Fibroblast of villous mesenchyme (primary cell): ENCODE results near the gene ATAD3C. TPM values are rescaled to one million over a fixed set of nuclear protein-coding genes. Genes with fewer than 3 reads are reported as not detected.
"Not testable (repeated sequence)": the region's sequence is repeated elsewhere in the genome, so short reads cannot be mapped to it uniquely, and the experiment has no call there.

ENCODE experiments used
- DNase-seq: peaks from one replicate; pipeline ENCODE4 v3.0.0-alpha.2; 2010; ENCODE audit warnings: low read depth
- H3K4me3 ChIP-seq: 2 replicates; pipeline ENCODE4 v1.5.1; 2011; ENCODE audit warnings: low read depth, mild to moderate bottlenecking, low read length
- total RNA-seq: library from RNA; depleted of rRNA; stranded (reverse); fragments of >200 nt; gene quantifications from 2 replicates; pipeline ENCODE4 v1.2.3, GENCODE V29; 2012
- TF ChIP-seq, protein P1 (sequence below): IDR thresholded peaks from 2 replicates; pipeline ENCODE4 v1.5.1; 2012; ENCODE audit warnings: low read depth, mild to moderate bottlenecking, low read length; ENCODE audit not compliant: insufficient read depth

The ATAD3C gene
- total RNA-seq, 1 donor: under 0.01 TPM

DNA sequence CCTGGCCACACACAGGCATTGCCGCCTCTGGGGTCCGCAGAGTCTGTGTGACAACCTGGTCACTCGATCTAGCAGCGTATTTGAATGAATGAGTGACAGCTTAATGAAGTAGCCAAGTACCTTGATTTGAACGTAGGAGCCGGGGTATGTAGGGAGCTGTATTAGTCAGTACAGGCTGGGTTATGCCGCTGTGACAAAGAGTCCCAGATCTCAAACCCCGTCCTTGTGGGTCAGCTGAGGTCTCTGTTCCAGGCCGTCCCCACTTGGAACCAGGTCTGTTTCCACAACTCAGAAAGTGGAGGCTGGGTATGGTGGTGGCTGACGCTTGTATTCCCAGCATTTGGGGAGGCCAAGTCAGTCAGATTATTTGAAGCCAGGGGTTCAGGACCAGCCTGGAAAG lies 42.1 kb downstream of the ATAD3C start:
- DNase-seq: no peak
- H3K4me3 ChIP-seq: no peak overlapping the region
- TF ChIP-seq, protein P1, sequence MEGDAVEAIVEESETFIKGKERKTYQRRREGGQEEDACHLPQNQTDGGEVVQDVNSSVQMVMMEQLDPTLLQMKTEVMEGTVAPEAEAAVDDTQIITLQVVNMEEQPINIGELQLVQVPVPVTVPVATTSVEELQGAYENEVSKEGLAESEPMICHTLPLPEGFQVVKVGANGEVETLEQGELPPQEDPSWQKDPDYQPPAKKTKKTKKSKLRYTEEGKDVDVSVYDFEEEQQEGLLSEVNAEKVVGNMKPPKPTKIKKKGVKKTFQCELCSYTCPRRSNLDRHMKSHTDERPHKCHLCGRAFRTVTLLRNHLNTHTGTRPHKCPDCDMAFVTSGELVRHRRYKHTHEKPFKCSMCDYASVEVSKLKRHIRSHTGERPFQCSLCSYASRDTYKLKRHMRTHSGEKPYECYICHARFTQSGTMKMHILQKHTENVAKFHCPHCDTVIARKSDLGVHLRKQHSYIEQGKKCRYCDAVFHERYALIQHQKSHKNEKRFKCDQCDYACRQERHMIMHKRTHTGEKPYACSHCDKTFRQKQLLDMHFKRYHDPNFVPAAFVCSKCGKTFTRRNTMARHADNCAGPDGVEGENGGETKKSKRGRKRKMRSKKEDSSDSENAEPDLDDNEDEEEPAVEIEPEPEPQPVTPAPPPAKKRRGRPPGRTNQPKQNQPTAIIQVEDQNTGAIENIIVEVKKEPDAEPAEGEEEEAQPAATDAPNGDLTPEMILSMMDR: no peak

DNA sequence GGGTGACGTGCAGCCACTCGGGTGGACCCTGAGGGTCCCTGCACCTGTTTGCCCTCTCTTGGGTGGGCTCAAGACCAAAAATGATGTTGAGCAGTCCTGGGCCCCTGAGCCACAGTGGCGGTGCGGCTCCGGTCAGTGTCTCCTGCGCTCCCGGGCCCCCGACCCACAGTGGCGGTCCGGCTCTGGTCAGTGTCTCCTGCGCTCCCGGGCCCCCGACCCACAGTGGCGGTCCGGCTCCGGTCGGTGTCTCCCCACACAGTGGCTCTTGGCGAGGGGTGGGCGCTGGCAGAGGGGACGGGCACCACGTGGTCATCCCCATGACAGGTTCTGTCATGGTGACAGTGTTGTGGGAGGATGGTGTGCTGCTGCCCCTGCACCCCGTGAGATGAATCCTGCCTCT lies 44.8 kb downstream of the ATAD3C start:
- DNase-seq, H3K4me3 ChIP-seq: not testable (repeated sequence)

DNA sequence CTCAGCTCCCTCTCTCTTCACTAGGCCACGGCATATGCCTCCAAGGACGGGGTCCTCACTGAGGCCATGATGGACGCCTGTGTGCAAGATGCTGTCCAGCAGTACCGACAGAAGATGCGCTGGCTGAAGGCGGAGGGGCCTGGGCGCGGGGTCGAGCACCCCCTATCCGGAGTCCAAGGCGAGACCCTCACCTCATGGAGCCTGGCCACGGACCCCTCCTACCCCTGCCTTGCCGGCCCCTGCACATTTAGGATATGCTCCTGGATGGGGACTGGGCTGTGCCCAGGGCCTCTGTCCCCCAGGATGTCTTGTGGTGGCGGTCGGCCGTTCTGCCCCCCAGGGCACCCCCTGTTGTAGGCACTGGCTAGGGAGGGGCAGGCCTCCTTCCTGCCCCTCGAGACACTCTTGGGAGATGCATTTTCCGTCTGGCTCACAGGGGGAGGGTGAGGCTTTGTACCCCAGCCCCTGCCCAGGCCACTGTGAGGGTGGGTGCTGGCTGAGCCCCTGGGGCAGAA lies 46.0 kb downstream of the ATAD3C start:
- H3K4me3 ChIP-seq, DNase-seq: not testable (repeated sequence)

DNA sequence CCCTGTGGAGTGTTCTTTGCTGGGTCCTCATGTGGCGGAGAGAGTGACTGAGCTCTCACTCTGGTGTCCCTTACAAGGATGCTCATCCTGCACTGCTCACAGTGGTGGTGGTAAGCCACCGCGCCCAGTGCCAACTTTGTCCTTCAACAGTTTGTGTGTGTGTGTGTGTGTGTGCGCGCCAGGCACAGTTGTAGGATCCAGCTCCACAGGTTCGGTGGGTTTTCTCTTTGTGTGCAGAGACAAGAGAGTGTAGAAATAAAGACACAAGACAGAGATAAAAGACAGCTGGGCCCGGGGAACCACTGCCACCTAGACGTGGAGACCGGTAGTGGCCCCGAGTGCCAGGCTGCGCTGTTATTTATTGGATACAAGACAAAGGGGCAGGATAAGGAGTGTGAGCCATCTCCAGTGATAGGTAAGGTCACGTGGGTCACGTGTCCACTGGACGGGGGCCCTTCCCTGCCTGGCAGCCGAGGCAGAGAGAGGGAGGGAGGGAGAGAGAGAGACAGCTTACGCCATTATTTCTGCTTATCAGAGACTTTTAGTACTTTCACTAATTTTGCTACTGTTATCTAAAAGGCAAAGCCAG lies 55.4 kb downstream of the ATAD3C start:
- peak; percentile 58 for DNase-seq
- TF ChIP-seq, protein P1: peak; percentile 68
- not testable (repeated sequence) for H3K4me3 ChIP-seq

DNA sequence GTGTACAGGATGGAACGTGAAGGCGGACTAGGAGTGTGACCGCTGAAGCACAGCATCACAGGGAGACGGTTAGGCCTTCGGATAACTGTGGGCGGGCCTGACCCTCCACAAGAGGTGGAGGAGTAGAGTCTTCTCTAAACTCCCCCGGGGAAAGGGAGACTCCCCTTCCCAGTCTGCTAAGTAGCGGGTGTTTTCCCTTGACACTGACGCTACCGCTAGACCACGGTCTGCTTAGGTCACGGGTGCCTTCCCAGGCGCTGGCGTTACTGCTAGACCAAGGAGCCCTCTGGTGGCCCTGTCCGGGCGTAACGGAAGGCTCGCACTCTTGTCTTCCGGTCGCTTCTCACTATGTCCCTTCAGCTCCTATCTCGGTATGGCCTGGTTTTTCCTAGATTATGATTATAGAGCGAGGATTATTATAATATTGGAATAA lies 55.9 kb downstream of the ATAD3C start:
- not testable (repeated sequence) for H3K4me3 ChIP-seq
- DNase-seq: peak; percentile 7
- TF ChIP-seq, protein P1: peak; percentile 32

DNA sequence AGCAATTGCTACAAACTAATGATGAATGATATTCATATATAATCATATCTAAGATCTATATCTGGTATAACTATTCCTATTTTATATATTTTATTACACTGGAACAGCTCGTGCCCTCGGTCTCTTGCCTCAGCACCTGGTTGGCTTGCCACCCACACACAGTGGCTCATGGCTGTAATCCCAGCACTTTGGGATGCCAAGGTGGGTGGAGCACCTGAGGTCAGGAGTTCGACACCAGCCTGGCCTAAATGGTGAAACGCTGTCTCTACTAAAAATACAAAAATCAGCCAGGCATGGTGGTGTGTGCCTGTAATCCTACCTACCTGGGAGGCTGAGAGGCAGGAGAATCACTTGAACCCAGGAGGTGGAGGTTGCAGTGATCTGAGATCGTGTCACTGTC lies 56.3 kb downstream of the ATAD3C start:
- DNase-seq, H3K4me3 ChIP-seq: not testable (repeated sequence)

DNA sequence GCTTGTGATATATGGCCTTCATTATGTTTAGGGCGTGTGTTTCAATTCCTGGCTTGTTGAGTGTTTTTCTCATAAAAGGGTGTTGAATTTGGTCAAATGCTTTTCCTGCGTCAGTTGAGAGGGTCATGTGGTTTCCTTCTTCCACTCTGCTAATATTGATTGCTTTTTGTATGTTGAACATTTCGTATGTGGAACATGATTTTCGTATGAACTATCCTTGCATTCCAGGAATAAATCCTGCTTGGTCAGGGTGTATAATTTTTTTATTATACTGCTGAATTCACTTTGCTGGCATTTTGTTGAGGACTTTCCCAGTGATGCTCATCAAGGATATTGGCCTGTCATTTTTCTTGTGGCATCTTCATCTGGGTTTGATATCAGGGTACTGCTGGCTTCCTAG lies 57.8 kb downstream of the ATAD3C start:
- TF ChIP-seq, protein P1: no peak
- no peak overlapping the region for H3K4me3 ChIP-seq
- DNase-seq: no peak

DNA sequence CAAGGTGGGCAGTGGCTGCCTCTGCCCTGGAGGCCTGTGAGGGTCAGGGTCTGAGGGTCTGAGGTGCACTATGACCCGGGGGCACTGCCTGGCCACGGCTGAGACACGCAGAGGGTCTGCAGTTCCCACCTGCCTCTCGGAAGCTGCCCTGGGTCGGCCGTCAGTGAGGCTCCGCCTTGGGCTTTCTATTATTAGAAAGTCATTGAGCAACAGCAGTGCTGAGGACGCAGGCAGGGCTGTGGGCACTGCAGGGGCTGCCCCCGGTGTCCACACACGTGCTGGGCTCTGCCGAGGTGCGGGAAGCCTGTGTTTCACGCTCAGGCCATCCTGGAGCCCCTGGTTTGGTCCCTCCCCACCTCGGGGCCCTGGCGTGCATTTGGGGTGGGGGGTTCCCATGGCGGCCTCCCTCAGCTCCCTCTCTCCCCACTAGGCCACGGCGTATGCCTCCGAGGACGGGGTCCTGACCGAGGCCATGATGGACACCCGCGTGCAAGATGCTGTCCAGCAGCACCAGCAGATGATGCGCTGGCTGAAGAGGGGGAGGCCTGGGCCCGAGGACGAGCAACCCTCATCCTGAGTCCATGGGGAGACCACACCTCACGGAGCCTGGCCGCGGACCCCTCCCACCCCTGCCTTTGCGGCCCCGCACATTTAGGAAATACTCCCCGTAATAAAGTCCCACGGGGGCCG lies 59.4 kb downstream of the ATAD3C start:
- not testable (repeated sequence) for DNase-seq, H3K4me3 ChIP-seq

DNA sequence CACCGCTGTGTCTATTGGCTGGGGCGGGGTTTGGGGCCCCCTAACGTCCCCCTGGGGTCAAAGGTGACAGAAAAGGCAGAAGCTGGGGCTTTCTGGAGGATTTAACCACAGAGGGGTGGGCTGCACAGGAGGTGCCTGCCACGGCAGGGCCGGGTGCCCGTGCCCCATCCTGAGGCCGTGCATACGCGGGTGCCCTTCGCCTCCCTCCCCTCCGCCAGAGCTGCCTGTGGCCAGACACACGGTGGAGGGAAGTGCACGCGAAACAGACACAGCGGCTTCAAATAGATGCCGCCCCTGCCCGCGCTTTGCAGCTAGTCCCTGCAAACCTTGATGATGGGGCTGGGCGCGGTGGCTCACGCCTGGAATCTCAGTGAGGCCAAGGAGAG lies 60.0 kb downstream of the ATAD3C start:
- not testable (repeated sequence) for H3K4me3 ChIP-seq, DNase-seq
